HG02798 (cell line): Measurements from ENCODE around the gene PAQR5.
"Not testable (repeated sequence)": the region's sequence is repeated elsewhere in the genome, so short reads cannot be mapped to it uniquely, and the experiment has no call there.

Experiments used
- ATAC-seq: cut with Tn5 transposase; IDR thresholded peaks from one replicate; pipeline ENCODE4 v1.9.1; 2021; ENCODE audit warnings: mild to moderate bottlenecking; ENCODE audit not compliant: unreplicated experiment, poor library complexity

Gene PAQR5

GRCh38 chr15:69413822-69414700, 115.3 kb downstream of the PAQR5 start, which contains the start of gene KIF23:
Gene KIF23, plus strand, starts transcription at chr15:69414349. Its CDS starts 117 bp downstream, at chr15:69414466.
- peak; percentile 96 for ATAC-seq

GRCh38 chr15:69414701-69415167, 116.0 kb downstream of the PAQR5 start:
- peak; percentile 25 for ATAC-seq

GRCh38 chr15:69415381-69415780, 116.7 kb downstream of the PAQR5 start:
- ATAC-seq = no peak

GRCh38 chr15:69417581-69417980, 118.9 kb downstream of the PAQR5 start:
- ATAC-seq = no peak

GRCh38 chr15:69421498-69421897, 122.8 kb downstream of the PAQR5 start:
- ATAC-seq = no peak

- ATAC-seq = no peak
Measured at GRCh38 chr15:69422336-69422895, 123.7 kb downstream of the PAQR5 start.

GRCh38 chr15:69424001-69424400, 125.3 kb downstream of the PAQR5 start:
- ATAC-seq = no peak

GRCh38 chr15:69424748-69425413, 126.2 kb downstream of the PAQR5 start:
- ATAC-seq = no peak

GRCh38 chr15:69433831-69434230, 135.1 kb downstream of the PAQR5 start:
- no peak for ATAC-seq

GRCh38 chr15:69434238-69434637, 135.5 kb downstream of the PAQR5 start:
- ATAC-seq = no peak

- ATAC-seq = no peak
Measured at GRCh38 chr15:69434679-69435078, 136.0 kb downstream of the PAQR5 start.

- ATAC-seq = no peak
Measured at GRCh38 chr15:69435985-69436384, 137.3 kb downstream of the PAQR5 start.

GRCh38 chr15:69436951-69437350, 138.2 kb downstream of the PAQR5 start:
- no peak for ATAC-seq

- no peak for ATAC-seq
Measured at GRCh38 chr15:69439623-69440022, 140.9 kb downstream of the PAQR5 start.

- ATAC-seq = no peak
Measured at GRCh38 chr15:69443032-69443611, 144.4 kb downstream of the PAQR5 start.

- ATAC-seq = no peak
Measured at GRCh38 chr15:69444686-69445085, 146.0 kb downstream of the PAQR5 start.

GRCh38 chr15:69446953-69447352, 148.2 kb downstream of the PAQR5 start:
- ATAC-seq = no peak

GRCh38 chr15:69450221-69450620, 151.5 kb downstream of the PAQR5 start:
- ATAC-seq = not testable (repeated sequence)

GRCh38 chr15:69450968-69451695, 152.4 kb downstream of the PAQR5 start:
- no peak for ATAC-seq
